B cell (primary cell): Measurements from ENCODE around the gene ZMIZ1. TPM values are rescaled to one million over a fixed set of nuclear protein-coding genes. Genes with fewer than 3 reads are reported as not detected.

ENCODE experiments used
- ATAC-seq: fragments of 200-7000 bp; cut with Tn5 transposase; one replicate; pipeline ENCODE4 v1.10.0; 2021; ENCODE audit warnings: low read depth, mild to moderate bottlenecking, moderate number of reproducible peaks, moderate library complexity
- CTCF ChIA-PET: fragments of 350-600 bp; sonication (Branson Sonifier 250); formaldehyde crosslinking; loops from one replicate; lab custom pipeline; 2021; ENCODE audit warnings: antibody characterized with exemption, inconsistent platforms; lab: Charles Lee
- POLR2A ChIA-PET: fragments of 350-600 bp; sonication (Branson Sonifier 250); formaldehyde crosslinking; loops from one replicate; lab custom pipeline; 2021; ENCODE audit warnings: antibody characterized with exemption; lab: Charles Lee
- DNase-seq: peaks from one replicate; pipeline ENCODE4 v3.0.0; 2013
- H2AFZ ChIP-seq: 2 replicates; pipeline ENCODE4 v1.6.1; 2012; ENCODE audit warnings: mild to moderate bottlenecking, low read depth, low read length; ENCODE audit not compliant: insufficient read depth, poor library complexity, severe bottlenecking
- H3K27ac ChIP-seq, 2 donors: 1 replicate in 1 of 2; 2 replicates in 1 of 2; pipeline ENCODE4 v1.5.1; 2012 to 2013; ENCODE audit warnings: low read length in 2 of 2, mild to moderate bottlenecking in 2 of 2, moderate library complexity in 1 of 2
- H3K27me3 ChIP-seq, 4 experiments: fragments of 200-600 bp in 1 of 4; sonication (generic) in 1 of 4; replicated peaks in 1 of 4; 1 replicate in 2 of 4; 2 replicates in 2 of 4; pipeline versions ENCODE4 v1.6.1 to v1.7.0; 2013 to 2016; ENCODE audit warnings: low read length in 3 of 4, mild to moderate bottlenecking in 2 of 4, mixed read lengths in 1 of 4, moderate library complexity in 1 of 4; ENCODE audit not compliant: insufficient read depth in 4 of 4, control insufficient read depth in 3 of 4; ENCODE audit errors: control extremely low read depth in 1 of 4
- H3K36me3 ChIP-seq, 2 experiments: replicated peaks in 1 of 2; 1 replicate in 1 of 2; 2 replicates in 1 of 2; pipeline versions ENCODE4 v1.6.1 to v1.7.1; 2013; ENCODE audit warnings: low read length in 1 of 2; ENCODE audit not compliant: insufficient read depth in 2 of 2, control insufficient read depth in 1 of 2; ENCODE audit errors: control extremely low read depth in 1 of 2, extremely low read depth in 1 of 2
- H3K4me1 ChIP-seq, 2 donors: fragments of 200-600 bp in 1 of 2; sonication (generic) in 1 of 2; 1 replicate in 1 of 2; 2 replicates in 1 of 2; pipeline versions ENCODE4 v1.5.1 to v1.6.1; 2013 to 2017; ENCODE audit warnings: low read length in 2 of 2; ENCODE audit not compliant: control insufficient read depth in 2 of 2, insufficient read depth in 2 of 2
- H3K4me2 ChIP-seq: replicated peaks from 2 replicates; pipeline ENCODE3; 2012; ENCODE audit warnings: mild to moderate bottlenecking, low read depth, low read length; ENCODE audit not compliant: poor library complexity, severe bottlenecking
- H3K4me3 ChIP-seq, 5 experiments: fragments of 200-600 bp in 1 of 5; sonication (generic) in 1 of 5; 1 replicate in 3 of 5; 2 replicates in 2 of 5; pipeline versions ENCODE4 v1.5.1 to v1.7.0; 2011 to 2016; ENCODE audit warnings: low read length in 4 of 5, mild to moderate bottlenecking in 4 of 5, low read depth in 2 of 5, control low read depth in 1 of 5, moderate library complexity in 1 of 5; ENCODE audit not compliant: insufficient read depth in 1 of 5; ENCODE audit errors: control extremely low read depth in 1 of 5, extremely low read depth in 1 of 5
- H3K79me2 ChIP-seq: fragments of 200-600 bp; sonication (generic); one replicate; pipeline ENCODE4 v1.6.0; 2016; ENCODE audit warnings: low read length; ENCODE audit not compliant: control insufficient read depth, insufficient read depth
- H3K9ac ChIP-seq: fragments of 200-600 bp; sonication (generic); 2 replicates; pipeline ENCODE4 v1.6.1; 2017; ENCODE audit warnings: mild to moderate bottlenecking, low read length, moderate library complexity
- H3K9me3 ChIP-seq, 3 donors: one replicate each; pipeline versions ENCODE4 v1.6.1 to v1.7.1; 2013; ENCODE audit warnings: low read length in 2 of 3; ENCODE audit not compliant: control insufficient read depth in 2 of 3, insufficient read depth in 1 of 3; ENCODE audit errors: control extremely low read depth in 1 of 3
- H4K20me1 ChIP-seq: 2 replicates; pipeline ENCODE4 v1.6.0; 2012; ENCODE audit warnings: mild to moderate bottlenecking, low read length; ENCODE audit not compliant: insufficient read depth, control insufficient read depth, poor library complexity, severe bottlenecking
- H3K27ac Mint-ChIP-seq: one replicate; pipeline ENCODE4 v1.8.0; 2021; ENCODE audit warnings: mixed read lengths
- H3K27me3 Mint-ChIP-seq: one replicate; pipeline ENCODE4 v1.8.0; 2021; ENCODE audit warnings: mixed read lengths
- H3K4me1 Mint-ChIP-seq: one replicate; pipeline ENCODE4 v1.8.0; 2021; ENCODE audit warnings: mixed read lengths
- H3K4me3 Mint-ChIP-seq: one replicate; pipeline ENCODE4 v1.8.0; 2021; ENCODE audit warnings: mixed read lengths
- H3K9me3 Mint-ChIP-seq: one replicate; pipeline ENCODE4 v1.8.0; 2022; ENCODE audit warnings: mixed read lengths; ENCODE audit not compliant: insufficient read depth
- CTCF ChIP-seq: fragments of 200-600 bp; IDR thresholded peaks from one replicate; pipeline ENCODE4 v1.8.0; 2022; ENCODE audit warnings: antibody characterized with exemption, mild to moderate bottlenecking
- EZH2 ChIP-seq: IDR thresholded peaks from 2 replicates; pipeline ENCODE4 v1.6.1; 2012; ENCODE audit warnings: borderline replicate concordance, low read depth, mild to moderate bottlenecking, moderate library complexity, low read length; ENCODE audit not compliant: insufficient read depth, poor library complexity, severe bottlenecking
- WGBS: methylation state at CpG from one replicate; pipeline ENCODE4 v1.1.5; 2013; ENCODE audit warnings: missing lambda C conversion rate; ENCODE audit not compliant: insufficient coverage; 5-methylcytosine and 5-hydroxymethylcytosine counted together
- intact Hi-C: fragments of 100-400 bp; cut with micrococcal nuclease; formaldehyde crosslinking; loops from one replicate; pipeline ENCODE4 v1.10.0; 2022
- polyA plus RNA-seq: library from polyadenylated mRNA; depleted of rRNA; stranded (reverse); fragments of >200 nt; gene quantifications from 2 replicates; pipeline ENCODE4 v1.2.3, GENCODE V29; 2012
- total RNA-seq, 2 donors: library from RNA; stranded (reverse); fragments of 120-200 nt in 1 of 2; gene quantifications; 1 replicate in 1 of 2; 2 replicates in 1 of 2; pipeline versions ENCODE4 v1.2.3 to v1.2.4, GENCODE V29; 2013 to 2022

The ZMIZ1 gene
- total and polyA plus RNA-seq, 2 donors (not counting 1 experiment from before 2014, with no cell fraction given): 14.3 to 64.9 TPM

- H3K4me1 ChIP-seq: peaks cover 0 to 4% of the 10 kb centered on the region in 2 donors
- no peaks in the 10 kb centered on the region for H3K9me3 Mint-ChIP-seq
- ATAC-seq (no peak), DNase-seq (no peak)
- no peaks in the 10 kb centered on the region for H3K9me3 ChIP-seq
- no peak overlapping the region for H3K27ac Mint-ChIP-seq
- intact Hi-C loops: no loop called here
- H3K4me3 ChIP-seq: no peak overlapping the region
- H3K79me2 ChIP-seq: no peaks in the 10 kb centered on the region
- ChIA-PET POLR2A (no interaction called here), CTCF (no interaction called here)
- H3K27ac ChIP-seq: no peak overlapping the region
- no peaks in the 10 kb centered on the region for H4K20me1 ChIP-seq
- peaks cover 1% of the 10 kb centered on the region for H3K4me1 Mint-ChIP-seq
- no peak overlapping the region for H3K4me2 ChIP-seq
- no peak overlapping the region for H2AFZ ChIP-seq
- TF ChIP-seq EZH2 (no peak), CTCF (no peak)
- H3K4me3 Mint-ChIP-seq: no peak overlapping the region
- peaks cover 0 to 17% (median 1%) of the 10 kb centered on the region in 4 experiments for H3K27me3 ChIP-seq
- no peak overlapping the region for H3K9ac ChIP-seq
- peaks cover 28% of the 10 kb centered on the region for H3K27me3 Mint-ChIP-seq
- H3K36me3 ChIP-seq: no peaks in the 10 kb centered on the region
- 97% methylated on average over 10 of the region's 10 CpGs for WGBS
Measured at GRCh38 chr10:79058899-79059841, 9.6 kb upstream of the ZMIZ1 start.

GRCh38 chr10:79059859-79060379 lies 8.8 kb upstream of the ZMIZ1 start:
- Histone ChIP-seq H3K9ac (no peak overlapping the region), H3K4me2 (no peak overlapping the region), H3K27ac (no peak overlapping the region), H3K9me3 (no peaks in the 10 kb centered on the region), H3K79me2 (no peaks in the 10 kb centered on the region), H3K4me1 (peaks cover 0 to 4% of the 10 kb centered on the region in 2 donors), H4K20me1 (no peaks in the 10 kb centered on the region), H3K27me3 (peaks cover 0 to 13% (median 1%) of the 10 kb centered on the region in 4 experiments), H2AFZ (no peak overlapping the region), H3K4me3 (no peak overlapping the region), H3K36me3 (no peaks in the 10 kb centered on the region)
- ChIA-PET CTCF (no interaction called here), POLR2A (no interaction called here)
- Mint-ChIP-seq H3K4me3 (no peak overlapping the region), H3K27me3 (peaks cover 28% of the 10 kb centered on the region), H3K27ac (no peak overlapping the region), H3K9me3 (no peaks in the 10 kb centered on the region), H3K4me1 (peaks cover 6% of the 10 kb centered on the region)
- no peak for DNase-seq
- no peak for ATAC-seq
- 88% methylated on average over 8 of the region's 11 CpGs for WGBS
- TF ChIP-seq EZH2: no peak
- TF ChIP-seq CTCF: no peak
- intact Hi-C loops: no loop called here
